HG02623 (cell line): ENCODE data around the gene NFKB2.

Experiments used
- ATAC-seq: cut with Tn5 transposase; IDR thresholded peaks from one replicate; pipeline ENCODE4 v1.9.1; 2021; ENCODE audit warnings: moderate library complexity; ENCODE audit not compliant: unreplicated experiment

NFKB2 gene

GRCh38 chr10:102450124-102450373, 54.5 kb downstream of the NFKB2 start:
- ATAC-seq = no peak

DNA sequence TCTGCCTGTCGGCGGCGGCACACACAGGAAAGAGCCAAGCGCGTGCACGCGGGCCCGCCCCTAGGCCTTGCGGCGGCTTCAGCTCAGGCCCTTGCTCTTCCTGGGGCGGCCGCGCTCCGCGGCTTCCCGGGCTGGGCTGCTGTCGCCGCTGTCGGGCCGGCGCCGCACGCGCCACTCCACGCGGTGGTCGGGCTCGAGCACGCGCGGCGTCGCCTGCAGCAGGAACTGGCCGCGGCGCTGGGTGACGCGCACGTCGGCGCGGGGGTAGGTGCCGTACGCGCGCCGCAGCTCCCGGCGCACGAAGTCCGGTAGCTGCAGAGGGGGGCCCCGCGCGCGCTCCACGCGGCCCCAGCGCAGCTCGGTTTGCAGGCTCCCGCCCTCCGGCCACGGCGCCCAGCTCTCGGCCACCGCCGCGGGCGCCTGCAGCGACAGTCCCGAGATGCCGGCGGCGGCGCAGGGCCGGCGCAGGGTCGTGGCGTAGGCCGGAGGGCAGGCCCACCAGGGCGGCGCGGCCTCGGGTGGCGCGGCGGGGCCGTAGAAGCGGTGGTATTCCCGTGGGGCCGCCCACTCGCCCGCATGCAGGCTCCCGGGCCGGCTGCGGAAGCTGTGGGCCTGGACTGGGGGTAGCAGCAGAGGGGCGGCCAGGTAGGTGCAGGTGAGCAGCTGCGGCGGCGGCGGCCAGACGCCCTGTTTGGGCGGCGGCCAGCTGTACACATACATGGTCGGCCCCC, 55.0 kb downstream of the NFKB2 start:
- ATAC-seq = peak; percentile 68

- no peak for ATAC-seq
Measured at GRCh38 chr10:102451105-102451969, 55.8 kb downstream of the NFKB2 start, which contains the start of gene C10orf95. TSS of gene C10orf95 (minus strand) at chr10:102451543. CDS start at chr10:102451093, 450 bp downstream.
